HG03097 (cell line): ENCODE measurements around the gene ZNF674.
A peak's percentile ranks its signal among the peaks of the same experiment; 100 is the strongest.

Experiments
- ATAC-seq: cut with Tn5 transposase; IDR thresholded peaks from one replicate; pipeline ENCODE4 v1.9.1; 2021; ENCODE audit not compliant: unreplicated experiment, low FRiP score

The ZNF674 gene

DNA sequence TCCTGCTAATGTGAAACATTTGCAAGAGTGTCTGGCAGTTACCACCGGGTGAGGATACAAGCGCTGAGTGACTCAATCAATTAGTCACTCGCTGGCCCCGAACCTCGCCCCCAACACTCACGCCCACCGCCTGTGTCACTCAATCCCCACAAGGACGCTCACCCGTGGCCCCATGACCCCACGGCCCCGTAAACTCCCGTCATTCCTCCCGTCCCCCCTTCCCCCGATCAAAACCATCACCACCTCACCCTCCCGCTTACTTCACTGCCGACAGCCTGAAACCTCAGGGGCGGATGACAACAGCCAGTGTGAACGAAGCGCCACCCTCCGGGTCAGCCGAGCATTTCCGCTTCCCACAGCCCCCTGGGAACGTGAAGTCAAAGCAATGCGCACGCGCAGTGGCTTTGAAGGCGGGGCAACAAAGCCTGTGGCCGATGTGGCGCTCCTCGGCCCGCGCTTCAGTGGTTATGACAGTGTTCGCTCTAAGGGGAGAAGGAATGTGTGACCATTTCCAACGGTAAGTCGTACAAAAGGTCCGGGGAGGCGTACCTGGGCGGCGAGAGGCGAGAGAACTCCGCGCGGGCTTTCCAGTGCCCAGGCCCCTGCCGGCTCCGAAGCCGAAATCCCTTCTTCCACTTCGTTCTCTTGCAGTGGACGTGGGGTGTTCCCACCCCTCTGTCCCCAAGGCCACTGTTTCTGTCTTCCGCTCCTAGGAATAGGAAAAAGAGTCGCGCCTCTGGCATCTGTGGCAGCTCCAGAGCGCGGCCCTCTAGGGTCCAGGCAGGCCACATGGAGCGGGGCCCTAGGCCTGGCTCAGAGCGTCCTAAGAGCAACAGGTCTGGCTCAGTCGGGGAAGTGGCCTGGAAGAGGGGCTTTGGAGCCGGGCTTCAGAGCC lies at the start of gene ZNF674:
TSS of gene ZNF674 (minus strand) at position 311 of the 895 bp plus-strand sequence. CDS start 3,334 bp downstream, outside the sequence.
- peak; percentile 88 for ATAC-seq

DNA sequence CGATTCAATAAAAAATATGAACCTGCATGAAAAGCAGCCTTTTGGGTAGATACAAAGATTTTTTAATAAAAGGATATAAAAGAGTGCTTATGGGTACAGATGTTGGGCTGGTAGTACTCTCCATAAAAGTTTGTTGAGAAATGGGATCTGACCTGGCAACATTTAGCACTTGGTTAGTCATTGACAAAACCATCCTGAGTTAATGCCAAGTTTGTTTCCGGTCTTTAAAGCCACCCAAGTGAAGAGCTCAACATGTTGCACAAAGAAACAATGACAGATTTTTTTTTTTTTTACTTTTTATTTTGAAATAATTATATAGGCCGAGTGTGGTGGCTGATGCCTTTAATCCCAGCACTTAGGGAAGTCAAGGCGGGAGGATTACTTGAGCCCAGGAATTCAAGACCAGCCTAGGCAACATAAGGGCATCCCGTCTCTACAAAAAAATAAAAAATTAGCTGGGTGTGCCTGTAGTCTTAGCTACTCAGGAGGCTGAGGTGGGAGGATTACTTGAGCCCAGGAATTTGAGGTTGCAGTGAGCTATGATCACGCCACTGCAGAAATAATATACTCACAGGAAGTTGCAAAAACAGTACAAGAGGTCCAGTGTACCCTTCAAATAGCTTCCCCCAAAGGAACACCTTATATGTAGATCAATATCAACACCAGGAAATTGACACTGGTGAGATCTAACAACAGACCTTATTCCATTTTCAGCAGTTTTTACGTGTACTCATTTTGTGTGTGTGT lies 44.9 kb upstream of the ZNF674 start:
- ATAC-seq, result no peak

DNA sequence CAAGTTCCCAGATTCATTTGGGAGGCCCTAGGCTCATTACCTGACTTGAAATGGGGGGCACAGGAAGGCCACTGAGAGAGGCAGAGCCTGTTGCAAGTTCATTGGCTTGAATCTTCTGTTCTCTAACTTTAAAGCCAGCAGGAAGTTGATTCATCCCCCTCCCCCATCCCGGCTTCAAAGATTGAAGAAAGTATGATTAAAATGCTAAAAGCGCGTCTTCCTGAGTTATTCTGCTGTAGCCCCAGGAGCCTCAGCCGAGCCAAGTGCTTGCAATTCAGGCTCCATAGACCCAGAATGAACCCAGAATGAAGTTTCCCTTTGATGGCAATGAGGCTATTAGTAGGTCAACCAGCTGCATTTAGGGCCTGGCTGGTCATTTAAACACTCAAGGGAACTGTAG lies 43.0 kb upstream of the ZNF674 start:
- no peak for ATAC-seq

DNA sequence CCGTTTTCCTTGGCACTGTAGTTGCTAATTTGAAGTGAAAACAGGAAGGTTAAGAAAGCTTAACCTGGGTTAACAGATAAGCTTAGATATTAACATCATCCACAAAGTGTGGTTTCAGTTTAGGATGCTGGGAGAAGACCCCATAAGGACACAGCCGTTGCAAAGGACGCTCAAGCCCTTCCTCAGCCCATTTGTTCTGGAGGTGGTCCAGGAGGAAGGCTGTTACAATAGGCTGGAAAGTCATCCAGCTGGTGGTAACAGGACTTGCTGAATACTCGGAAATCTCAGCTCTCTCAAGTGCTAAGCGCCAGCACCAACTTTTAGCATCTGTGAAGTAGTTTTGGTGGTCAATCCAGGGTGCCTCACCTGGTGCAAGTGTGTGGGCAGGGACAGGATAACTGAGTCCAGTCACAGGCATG lies 42.5 kb upstream of the ZNF674 start:
- no peak for ATAC-seq

DNA sequence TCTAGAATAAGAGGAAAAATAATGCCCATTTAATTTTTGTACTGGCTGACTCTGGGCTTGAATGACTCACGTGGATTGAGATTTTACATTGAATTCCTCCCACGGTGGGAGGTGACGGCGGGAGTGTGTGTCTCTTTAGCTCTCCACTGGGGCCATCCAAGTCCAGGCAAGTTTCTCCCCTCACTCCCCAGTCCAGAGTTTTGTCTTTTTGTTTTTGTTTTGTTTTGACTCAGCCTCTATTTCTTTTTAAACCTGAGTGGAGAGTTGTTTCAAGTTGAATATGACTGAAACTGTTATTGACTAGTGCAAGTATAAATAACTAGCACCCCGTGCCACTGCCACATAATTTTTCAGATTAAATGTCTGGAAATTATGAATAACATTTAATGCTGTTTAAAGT lies 41.9 kb upstream of the ZNF674 start:
- no peak for ATAC-seq

DNA sequence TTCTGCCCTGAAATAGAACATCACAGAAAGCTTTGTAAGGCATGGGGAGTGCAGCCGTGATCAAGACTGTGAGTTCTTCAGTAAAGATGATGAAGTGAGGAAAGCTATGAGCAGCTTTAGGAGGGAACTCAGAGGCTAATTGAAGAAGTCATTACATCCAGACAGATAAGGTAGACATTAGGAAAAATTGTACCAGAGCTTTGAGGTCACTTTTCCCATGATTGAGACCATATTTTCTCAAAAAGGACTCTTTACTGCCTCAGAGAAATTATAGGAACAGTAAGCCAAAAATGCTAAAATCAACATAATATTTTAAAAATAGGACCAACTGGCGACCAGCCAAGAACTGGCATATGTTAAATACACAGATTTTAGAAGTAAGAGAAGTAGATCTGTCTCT lies 39.5 kb upstream of the ZNF674 start:
- no peak for ATAC-seq

DNA sequence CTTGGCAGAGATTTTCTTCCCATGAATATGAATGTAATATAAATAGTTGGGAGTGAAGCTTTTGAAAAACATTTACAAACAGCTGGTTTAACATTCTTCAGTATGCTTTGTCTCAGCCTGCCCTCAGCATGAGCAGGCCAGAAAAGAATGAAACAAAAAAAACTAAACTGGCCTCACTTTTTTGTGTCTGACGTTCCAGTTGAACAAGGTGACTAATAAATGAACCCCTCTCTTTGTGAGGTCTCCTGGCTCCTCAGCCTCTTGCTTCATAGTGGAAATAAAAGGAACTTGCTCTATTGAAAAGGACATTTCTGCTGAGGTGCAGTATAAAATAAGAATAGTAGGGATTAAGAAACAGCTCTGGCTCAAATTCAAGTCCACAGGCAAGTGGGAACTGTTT lies 37.7 kb upstream of the ZNF674 start:
- ATAC-seq, result no peak

DNA sequence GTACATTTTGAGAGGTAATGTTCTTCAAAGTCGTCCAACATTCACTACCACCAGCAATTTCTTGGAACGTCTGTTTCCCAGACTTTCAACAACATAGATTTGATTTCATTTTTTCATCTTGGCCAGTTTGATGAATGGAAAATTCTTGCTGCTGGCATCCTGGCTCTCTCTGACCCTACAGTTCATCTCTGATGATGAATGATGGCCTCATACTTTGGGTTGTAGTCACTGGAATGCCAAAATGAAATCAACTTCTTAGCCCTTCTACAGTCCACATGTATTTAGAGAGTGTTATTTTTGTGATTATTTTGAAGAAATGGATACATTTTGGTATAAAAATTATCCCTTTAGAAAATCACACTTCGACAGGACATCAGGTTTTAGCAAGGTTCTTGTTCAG lies 37.1 kb upstream of the ZNF674 start:
- ATAC-seq, result no peak

DNA sequence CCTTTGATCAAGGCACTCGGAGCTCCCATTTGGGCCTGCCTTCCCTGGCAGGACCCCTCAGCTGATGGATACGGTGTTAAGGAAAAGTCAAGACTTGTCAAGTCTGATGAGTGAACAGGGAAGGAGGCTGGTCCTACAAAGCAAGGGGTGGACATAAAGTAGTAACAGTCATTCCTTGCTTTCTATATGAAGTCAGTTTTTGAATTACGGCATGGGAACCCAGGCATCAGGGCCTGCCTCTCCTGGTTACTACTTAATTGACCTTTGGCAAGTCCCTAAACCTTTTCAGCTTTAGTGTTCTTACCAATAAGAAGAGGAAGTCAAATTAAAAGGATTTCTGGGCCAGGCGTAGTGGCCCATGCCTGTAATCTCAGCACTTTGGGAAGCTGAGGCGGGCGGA lies 35.4 kb upstream of the ZNF674 start:
- ATAC-seq, result no peak

DNA sequence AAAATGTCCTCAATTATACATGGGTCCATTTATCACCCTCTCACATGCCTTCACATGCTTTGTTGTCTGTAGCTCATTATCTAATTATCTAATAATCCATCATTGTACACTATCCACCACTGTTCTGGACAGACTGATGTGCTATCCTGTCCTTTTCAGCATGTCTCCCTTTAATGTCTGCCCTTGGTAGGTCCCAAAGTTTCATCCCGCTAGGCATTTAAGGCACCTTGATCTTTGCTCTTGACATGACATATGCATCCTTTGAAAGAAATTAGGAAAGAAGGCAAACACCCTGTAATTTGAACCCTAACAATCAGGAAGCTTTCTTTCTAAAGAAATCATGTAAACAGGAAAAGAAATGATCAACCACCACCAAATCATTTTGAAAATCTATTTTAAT lies 34.0 kb upstream of the ZNF674 start:
- ATAC-seq, result no peak

DNA sequence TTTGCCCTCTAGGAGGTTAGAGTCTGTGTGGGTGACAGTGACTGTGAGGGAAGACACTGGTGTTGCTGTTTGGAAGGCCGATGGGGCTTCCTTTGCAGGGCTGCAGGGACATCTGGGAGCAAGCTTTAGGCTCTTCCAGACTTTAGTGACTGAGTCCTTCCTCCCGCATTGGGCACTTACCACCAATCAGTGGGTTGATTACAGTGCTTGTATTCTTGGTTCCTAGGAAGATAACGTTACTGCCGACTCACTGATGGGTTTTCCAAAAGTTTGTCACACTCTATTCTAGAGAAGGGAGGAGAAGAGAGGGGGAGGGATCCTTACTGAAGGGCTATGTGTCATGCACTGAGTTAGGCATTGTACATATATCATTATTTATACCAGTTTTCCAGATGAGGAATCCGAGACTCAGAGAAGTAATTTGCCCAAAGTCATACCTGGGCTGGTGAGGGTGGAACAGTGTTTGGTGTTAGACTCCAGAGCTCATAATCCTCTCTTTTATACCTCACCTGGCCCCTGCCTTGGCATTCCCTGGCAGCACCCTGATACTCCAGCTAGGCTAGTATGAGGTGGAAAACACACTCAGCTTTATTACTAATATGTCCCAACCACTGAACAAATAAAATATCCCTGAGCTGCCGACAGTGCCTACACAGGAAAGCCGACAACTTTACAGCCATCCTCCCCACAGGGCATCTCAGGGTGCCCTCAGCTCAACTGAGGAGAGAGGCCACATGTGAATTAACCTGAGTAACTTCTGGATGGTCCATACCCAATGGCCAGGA lies 32.2 kb upstream of the ZNF674 start:
- no peak for ATAC-seq

DNA sequence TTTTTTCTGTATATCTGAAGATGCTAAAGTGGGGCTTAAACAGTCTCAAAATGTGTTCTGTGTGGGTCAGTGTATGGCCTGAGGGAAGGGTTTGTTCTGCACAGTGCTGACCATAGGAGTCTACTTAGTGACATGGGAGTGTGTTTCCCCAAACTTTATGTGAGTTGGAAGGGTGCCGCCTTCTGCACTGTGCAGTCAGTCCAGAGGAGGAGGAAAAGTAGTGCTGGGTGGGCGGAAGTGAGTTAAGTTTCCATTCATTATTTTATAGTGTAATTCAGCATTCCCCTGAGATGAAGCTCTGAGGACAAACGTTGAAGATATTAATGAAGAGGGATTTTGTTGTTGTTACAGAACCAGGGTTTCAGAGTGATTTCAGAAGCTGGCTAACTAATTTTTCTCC lies 31.2 kb upstream of the ZNF674 start:
- no peak for ATAC-seq

DNA sequence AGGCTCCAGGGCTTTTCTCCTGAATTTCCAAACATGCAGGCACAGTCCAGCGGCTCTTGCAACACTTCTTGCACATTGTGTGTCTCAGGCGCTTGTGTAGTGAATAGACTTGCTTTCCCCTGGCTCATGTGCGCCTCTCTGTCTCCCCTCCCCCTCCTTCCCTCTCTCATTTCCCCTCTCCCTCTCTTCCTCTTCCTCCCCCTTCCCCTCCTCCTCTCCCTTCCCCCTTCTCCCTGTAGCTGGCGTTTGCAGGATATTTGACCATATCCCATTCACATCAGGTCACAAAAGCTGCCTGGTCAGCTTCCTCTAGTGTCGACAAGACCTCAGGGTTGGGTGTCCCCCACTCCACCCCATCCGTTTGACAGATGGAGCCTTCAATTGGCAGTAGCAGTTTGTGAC lies 30.8 kb upstream of the ZNF674 start:
- no peak for ATAC-seq

DNA sequence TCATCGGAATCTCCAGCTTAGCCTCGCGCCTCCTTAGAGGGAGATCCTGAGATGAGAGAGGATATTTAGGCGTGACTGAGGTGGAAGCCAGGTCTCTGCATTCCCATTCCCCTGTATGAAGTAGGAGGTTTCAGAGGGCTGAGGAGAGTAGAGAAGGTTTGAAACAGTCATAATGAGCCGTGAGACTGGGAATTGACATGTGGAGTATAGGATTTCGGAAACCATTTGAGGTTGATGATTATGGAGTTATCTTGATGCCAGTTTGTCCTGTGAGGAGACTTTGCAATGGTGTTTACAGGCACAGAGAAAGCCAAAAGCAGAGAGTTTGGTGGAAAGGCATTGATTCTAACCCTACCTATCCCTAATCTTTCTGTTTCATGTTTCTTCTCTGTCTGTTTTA lies 30.4 kb upstream of the ZNF674 start:
- ATAC-seq, result no peak

DNA sequence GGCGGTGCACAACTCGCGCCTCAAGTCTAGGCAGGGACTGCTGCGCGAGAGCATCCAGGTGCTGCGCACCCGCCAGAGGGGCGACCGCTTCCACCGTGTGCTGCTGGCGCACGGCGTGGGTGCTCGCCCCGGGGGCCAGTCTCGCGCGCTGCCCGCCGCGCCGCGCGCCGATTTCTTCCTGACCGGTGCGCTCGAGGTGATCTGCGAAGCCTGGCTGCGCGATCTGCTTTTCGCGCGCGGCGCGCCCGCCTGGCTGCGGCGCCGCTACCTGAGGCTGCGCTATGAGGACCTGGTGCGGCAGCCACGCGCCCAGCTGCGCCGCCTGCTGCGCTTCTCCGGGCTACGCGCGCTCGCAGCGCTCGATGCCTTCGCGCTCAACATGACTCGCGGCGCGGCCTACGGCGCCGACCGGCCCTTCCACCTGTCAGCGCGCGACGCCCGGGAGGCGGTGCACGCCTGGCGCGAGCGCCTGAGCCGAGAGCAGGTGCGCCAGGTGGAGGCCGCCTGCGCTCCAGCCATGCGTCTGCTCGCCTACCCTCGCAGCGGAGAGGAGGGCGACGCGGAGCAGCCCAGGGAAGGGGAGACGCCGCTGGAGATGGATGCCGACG lies 29.7 kb upstream of the ZNF674 start:
- no peak for ATAC-seq

DNA sequence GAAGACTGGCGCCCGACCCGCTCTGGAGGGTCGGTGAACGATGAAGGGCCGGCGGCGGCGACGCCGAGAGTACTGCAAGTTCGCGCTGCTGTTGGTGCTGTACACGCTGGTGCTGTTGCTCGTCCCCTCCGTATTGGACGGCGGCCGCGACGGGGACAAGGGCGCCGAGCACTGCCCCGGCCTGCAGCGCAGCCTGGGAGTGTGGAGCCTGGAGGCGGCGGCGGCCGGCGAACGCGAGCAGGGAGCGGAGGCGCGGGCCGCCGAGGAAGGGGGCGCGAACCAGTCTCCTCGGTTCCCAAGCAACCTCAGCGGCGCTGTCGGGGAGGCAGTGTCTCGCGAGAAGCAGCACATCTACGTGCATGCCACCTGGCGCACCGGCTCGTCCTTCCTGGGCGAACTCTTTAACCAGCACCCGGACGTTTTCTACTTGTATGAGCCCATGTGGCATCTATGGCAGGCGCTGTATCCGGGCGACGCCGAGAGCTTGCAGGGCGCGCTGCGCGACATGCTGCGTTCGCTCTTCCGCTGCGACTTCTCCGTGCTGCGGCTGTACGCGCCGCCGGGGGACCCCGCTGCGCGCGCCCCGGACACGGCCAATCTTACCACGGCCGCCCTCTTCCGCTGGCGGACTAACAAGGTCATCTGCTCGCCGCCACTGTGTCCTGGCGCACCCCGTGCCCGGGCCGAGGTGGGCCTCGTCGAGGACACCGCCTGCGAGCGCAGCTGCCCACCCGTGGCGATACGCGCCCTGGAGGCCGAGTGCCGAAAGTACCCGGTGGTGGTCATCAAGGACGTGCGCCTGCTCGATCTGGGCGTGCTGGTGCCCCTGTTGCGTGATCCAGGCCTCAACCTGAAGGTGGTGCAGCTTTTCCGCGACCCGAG lies 28.9 kb upstream of the ZNF674 start:
- ATAC-seq, result peak; percentile 19

DNA sequence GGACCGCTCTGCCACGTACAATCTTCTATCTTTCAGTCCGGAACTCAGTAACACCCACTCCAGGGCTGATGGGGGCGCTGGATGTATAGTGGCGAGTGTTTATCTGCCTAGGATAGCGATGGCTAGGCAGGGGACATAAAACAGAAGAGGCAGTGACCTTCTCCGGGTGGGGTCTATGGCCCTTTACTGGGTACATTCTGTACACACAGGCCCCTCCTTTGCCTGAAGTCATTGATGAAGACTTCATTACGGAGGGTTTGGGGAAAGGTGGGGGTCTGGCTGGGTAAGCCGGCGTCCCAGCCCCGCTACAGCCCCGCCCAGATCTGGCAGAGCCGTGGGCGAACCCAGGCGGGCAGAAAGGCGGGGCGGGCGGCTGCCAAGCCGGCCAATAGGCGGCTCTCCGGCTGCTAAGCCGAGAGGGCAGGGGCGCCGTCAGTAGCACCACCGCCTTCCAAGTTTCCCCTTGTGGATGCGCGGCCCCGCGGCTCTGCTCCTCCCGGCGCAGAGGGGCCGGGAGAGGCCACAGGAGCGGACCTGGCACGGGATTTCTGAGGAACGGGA lies 28.2 kb upstream of the ZNF674 start, which contains the start of gene CHST7:
TSS of gene CHST7 (plus strand) at position 435 of the 561 bp plus-strand sequence. CDS start 167 bp downstream, outside the sequence.
- ATAC-seq, result peak; percentile 33

DNA sequence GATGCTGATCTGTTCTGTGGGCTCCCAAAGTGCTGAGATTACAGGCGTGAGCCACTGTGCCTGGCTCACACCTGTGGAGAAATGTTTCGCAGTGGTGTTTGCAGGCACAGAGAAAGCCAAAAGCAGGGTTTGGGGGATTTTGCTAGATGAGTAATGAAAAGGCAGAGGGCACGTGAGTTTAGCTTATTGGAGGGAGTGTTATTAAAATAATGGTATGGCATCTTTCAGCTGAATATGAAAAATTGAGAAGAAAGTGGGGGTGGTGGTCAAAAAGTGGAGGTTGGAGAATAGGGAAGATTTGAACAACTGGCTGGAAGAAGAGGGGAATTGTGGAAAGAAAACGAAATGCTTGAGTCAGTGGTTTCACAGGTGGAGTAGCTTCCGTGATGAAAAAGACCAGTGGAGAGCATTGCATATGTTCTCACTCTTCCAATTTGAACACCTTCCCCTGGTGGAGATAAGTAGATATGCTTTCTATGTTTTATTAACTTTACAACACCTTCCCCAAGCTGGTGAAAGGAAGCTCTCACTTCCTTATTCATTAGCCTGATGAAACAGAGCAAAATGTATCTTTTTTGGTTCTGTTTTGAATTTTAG lies 27.2 kb upstream of the ZNF674 start:
- peak; percentile 37 for ATAC-seq
